Nephron (organoid): ENCODE measurements around the gene CITED4.

Source experiments
- H3K27ac Mint-ChIP-seq, 3 experiments: 2 replicates each; pipeline ENCODE4 v1.8.0; 2020; ENCODE audit warnings: mixed read lengths in 3 of 3, mild to moderate bottlenecking in 2 of 3, moderate library complexity in 1 of 3
- H3K27me3 Mint-ChIP-seq: 2 replicates; pipeline ENCODE4 v1.8.0; 2021; ENCODE audit warnings: low read depth, mild to moderate bottlenecking, moderate library complexity, mixed read lengths
- H3K36me3 Mint-ChIP-seq: 2 replicates; pipeline ENCODE4 v1.8.0; 2020; ENCODE audit warnings: low read depth, mixed read lengths
- H3K4me1 Mint-ChIP-seq: 2 replicates; pipeline ENCODE4 v1.8.0; 2020; ENCODE audit warnings: mixed read lengths
- H3K4me3 Mint-ChIP-seq, 3 experiments: 2 replicates each; pipeline ENCODE4 v1.8.0; 2020; ENCODE audit warnings: mild to moderate bottlenecking in 3 of 3, mixed read lengths in 3 of 3, moderate library complexity in 2 of 3
- H3K9me3 Mint-ChIP-seq: 2 replicates; pipeline ENCODE4 v1.8.0; 2020; ENCODE audit warnings: mixed read lengths
- CTCF ChIP-seq, 3 experiments: fragments of 200-600 bp; sonication (generic); IDR thresholded peaks; one replicate each; pipeline ENCODE4 v1.5.0; 2021; ENCODE audit warnings: antibody characterized with exemption in 3 of 3; ENCODE audit not compliant: unreplicated experiment in 3 of 3

CITED4 gene

GRCh38 chr1:40838980-40839942 is 22.9 kb downstream of the CITED4 start:
- TF ChIP-seq CTCF (IDR thresholded peaks at IDR 0.05; ENCODE audit: unreplicated experiment in 3 of 3), result no peak
- peak overlapping the region; percentile 35 to 68 (median 47) for H3K27ac Mint-ChIP-seq
- peaks cover 4% of the 10 kb centered on the region for H3K4me1 Mint-ChIP-seq
- peaks cover 5% of the 10 kb centered on the region for H3K9me3 Mint-ChIP-seq
- no peaks in the 10 kb centered on the region for H3K36me3 Mint-ChIP-seq
- peaks cover under 1% of the 10 kb centered on the region for H3K27me3 Mint-ChIP-seq
- no peak overlapping the region for H3K4me3 Mint-ChIP-seq

GRCh38 chr1:40838045-40838979 is 23.9 kb downstream of the CITED4 start:
- H3K27ac Mint-ChIP-seq, result no peak overlapping the region
- H3K9me3 Mint-ChIP-seq, result peaks cover 5% of the 10 kb centered on the region
- H3K4me3 Mint-ChIP-seq, result no peak overlapping the region
- H3K27me3 Mint-ChIP-seq, result peaks cover 4% of the 10 kb centered on the region
- TF ChIP-seq CTCF (IDR thresholded peaks at IDR 0.05; ENCODE audit: unreplicated experiment in 3 of 3), result no peak
- no peaks in the 10 kb centered on the region for H3K36me3 Mint-ChIP-seq
- H3K4me1 Mint-ChIP-seq, result peaks cover 4% of the 10 kb centered on the region

GRCh38 chr1:40837601-40838000 is 24.6 kb downstream of the CITED4 start:
- no peak for TF ChIP-seq CTCF (IDR thresholded peaks at IDR 0.05; ENCODE audit: unreplicated experiment in 3 of 3)
- Mint-ChIP-seq H3K27me3 (peaks cover 4% of the 10 kb centered on the region), H3K27ac (no peak overlapping the region), H3K4me1 (peaks cover 4% of the 10 kb centered on the region), H3K9me3 (peaks cover 4% of the 10 kb centered on the region), H3K36me3 (no peaks in the 10 kb centered on the region), H3K4me3 (no peak overlapping the region)

GRCh38 chr1:40836283-40836682 is 25.9 kb downstream of the CITED4 start:
- H3K4me1 Mint-ChIP-seq, result peaks cover 4% of the 10 kb centered on the region
- H3K27me3 Mint-ChIP-seq, result peaks cover 4% of the 10 kb centered on the region
- H3K4me3 Mint-ChIP-seq, result no peak overlapping the region
- H3K27ac Mint-ChIP-seq, result no peak overlapping the region
- H3K9me3 Mint-ChIP-seq, result no peaks in the 10 kb centered on the region
- no peak for TF ChIP-seq CTCF (IDR thresholded peaks at IDR 0.05; ENCODE audit: unreplicated experiment in 3 of 3)
- no peaks in the 10 kb centered on the region for H3K36me3 Mint-ChIP-seq

GRCh38 chr1:40834968-40835545 is 27.1 kb downstream of the CITED4 start:
- Mint-ChIP-seq H3K36me3 (no peaks in the 10 kb centered on the region), H3K9me3 (no peaks in the 10 kb centered on the region), H3K27ac (no peak overlapping the region), H3K27me3 (peaks cover 4% of the 10 kb centered on the region), H3K4me1 (peaks cover 4% of the 10 kb centered on the region), H3K4me3 (no peak overlapping the region)
- TF ChIP-seq CTCF (IDR thresholded peaks at IDR 0.05; ENCODE audit: unreplicated experiment in 3 of 3), result no peak
